Left forelimb (tissue), 1 donor: ENCODE results near the gene ASB17.
"Not testable (repeated sequence)": the region's sequence is repeated elsewhere in the genome, so short reads cannot be mapped to it uniquely, and the experiment has no call there.

Experiments used
- DNase-seq: peaks from one replicate; pipeline ENCODE4 v3.0.0-alpha.2; 2018; ENCODE audit warnings: low spot score

ASB17 gene, protein sequence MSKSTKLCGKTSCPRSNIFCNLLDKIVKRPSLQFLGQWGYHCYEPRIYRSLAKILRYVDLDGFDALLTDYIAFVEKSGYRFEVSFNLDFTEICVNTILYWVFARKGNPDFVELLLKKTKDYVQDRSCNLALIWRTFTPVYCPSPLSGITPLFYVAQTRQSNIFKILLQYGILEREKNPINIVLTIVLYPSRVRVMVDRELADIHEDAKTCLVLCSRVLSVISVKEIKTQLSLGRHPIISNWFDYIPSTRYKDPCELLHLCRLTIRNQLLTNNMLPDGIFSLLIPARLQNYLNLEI

DNA sequence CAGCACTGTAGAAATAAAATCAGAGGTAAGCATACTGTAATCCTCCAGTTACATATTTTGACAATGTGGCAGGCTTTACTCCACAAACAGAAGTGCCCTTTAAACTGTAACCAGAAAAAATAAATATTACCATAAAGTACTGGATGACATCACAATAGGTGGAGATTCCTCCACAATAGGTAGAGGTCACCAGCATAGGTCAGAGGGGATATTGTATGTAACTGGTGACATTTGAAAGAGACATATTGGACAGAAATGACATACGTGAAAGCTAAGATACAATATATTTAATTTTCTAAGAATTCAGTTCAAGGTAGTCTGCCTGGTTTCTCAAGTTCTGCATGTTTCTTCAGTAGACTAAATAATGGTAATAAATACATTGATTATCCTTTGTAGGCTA lies at the start of gene ASB17:
Gene ASB17 (minus strand): TSS at position 101 of the 400 bp plus-strand sequence. CDS start 113 bp downstream, outside the sequence.
- no peak for DNase-seq

DNA sequence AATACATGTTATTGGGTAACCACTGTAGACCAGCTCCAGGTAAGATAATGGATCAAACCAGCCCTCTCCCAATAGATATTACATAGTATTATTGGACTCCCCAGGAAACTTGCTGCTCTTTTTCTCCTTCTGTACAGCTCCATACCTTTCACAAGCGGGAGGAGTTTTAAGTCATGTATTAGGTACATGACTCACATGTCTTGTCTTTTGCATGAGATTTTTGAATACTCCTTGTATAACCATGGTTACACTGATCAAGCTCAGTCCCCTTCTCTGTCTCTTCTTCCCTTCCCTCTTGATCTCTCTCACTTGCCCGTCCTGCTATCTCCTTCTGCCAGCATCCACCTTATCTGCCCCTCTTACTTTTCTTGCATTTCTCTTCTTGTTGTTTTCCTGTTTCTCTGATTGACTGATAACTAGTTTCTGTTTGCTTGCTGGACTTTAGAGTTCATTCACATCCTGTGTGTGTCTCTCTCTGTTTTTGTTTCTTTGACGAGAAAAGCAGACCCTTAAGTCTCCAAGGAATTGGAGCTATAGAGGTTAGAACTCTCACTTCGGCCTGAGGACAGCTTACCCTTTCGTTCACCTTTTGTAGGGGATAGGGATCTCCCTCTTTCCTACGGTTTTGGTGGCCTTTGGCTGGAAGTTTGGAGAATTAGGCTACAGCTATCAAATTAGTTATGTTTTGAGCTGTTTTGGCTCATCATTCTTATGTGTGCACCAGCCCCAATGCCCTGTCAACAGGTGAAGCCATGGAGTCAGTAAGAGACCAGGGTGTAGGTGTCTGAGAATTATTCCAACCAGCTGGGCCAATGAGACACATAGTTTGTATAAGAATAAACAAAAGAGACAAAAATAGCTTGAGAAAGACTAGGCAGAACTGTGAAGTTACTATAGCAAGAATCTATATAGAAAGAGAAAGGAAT lies 49.0 kb upstream of the ASB17 start:
- DNase-seq, result no peak

DNA sequence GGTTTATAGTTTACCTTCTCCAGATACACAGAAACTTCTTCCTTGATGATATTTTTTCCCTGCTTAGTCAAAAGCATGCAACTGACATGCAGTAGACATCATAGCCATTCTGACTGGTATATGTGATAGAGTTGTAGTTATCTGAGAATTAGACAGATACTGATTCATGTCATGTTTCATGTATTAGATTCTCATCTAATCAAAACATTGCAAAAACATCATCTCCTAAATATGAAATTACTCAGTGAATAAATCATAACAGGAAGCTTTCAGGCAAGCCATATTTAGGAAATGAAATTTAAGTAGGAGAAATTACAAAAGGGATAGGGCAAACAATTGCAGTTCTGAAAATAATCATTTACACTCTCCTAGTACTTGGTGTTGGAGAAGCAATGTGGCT lies 38.4 kb upstream of the ASB17 start:
- no peak for DNase-seq

DNA sequence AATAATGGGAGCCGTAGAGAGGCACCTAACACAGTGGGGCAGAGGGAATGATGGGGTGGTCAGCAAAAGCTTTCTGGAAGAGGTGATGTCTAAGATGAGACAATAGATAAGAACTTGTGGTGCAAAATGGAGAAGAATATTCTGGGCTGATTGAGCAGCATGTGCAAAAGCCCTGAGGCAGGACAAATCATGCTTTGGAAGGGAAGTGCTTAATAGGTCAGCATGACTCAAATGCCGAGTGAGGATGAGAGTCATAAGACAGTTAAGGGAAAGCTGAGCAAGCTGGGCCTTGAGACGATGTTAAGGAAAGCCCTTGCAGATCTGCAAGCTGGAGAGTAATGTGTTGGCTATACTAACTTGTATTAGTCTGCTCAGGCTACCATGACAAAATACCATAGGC lies 37.3 kb upstream of the ASB17 start:
- DNase-seq, result no peak

DNA sequence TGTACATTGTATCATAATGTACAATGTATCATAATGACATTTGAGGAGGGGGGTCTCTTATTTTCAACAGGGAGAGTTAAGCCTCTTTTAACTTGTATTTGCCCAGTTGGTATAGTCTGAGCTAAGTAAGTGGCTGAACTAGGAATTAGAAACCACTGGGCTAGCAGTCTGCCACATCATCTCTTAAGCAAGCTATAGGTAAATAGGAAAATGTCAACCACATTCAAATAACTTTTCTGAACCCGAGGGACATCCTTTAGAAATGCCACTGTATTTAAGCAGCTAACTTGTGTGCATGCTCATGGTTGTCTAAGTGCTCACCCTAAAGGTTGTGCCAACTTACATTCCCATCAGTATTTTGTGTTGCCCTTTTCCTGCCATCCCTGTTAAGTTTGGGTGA lies 35.5 kb upstream of the ASB17 start:
- no peak for DNase-seq

DNA sequence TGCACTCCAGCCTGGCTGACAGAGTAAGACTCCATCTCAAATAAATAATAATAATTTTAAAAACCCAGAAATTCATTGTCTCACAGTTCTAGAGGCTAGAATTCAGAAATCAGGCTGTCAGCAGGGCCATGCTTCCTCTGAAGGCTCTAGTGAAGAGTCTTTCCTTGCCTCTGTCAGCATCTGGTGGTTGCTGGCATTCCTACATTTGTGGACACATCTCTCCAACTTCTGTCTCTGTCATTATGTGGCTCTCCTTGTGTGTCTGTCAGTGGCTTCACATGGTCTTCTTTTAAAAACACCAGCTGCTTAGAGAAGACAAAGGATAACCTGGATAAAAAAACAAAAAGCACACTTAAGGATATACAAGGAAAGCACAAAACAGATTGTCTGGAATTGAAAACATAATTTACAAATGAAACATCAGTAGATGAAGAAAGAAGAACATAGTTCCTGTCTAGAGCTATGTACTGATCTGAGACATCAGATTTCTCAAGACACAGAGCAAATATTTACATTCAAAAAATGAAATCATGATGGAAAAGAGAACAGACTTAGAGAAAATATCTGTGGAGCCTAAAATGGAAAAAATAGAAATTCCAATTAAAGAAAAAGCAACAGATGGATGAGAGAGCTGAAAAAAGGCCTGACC lies 32.7 kb upstream of the ASB17 start:
- DNase-seq, result no peak

DNA sequence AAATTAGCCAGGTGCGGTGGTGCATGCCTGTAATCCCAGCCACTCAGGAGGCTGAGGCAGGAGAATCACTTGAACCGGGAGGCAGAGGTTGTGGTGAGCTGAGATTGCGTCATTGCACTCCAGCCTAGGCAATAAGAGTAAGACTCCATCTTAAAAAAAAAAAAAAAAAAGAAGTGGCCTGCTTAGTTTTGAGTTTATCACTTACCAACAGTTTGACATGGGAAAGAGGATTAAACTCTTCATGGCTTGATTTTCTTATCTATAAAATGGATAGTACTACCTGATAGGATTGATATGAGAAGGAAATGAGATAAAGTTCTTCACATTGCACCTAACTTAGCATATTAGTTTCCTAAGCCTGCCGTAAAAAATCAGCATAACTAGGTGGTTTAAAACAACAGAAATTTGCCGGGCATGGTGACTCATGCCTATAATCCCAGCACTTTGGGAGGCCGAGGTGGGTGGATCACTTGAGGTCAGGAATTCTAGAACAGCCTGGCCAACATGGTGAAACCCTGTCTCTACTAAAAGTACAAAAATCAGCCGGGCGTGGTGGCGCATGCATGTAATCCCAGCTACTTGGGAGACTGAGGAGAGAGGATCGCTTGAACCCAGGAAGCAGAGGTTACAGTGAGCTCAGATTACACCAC lies 32.0 kb upstream of the ASB17 start:
- DNase-seq, result not testable (repeated sequence)

DNA sequence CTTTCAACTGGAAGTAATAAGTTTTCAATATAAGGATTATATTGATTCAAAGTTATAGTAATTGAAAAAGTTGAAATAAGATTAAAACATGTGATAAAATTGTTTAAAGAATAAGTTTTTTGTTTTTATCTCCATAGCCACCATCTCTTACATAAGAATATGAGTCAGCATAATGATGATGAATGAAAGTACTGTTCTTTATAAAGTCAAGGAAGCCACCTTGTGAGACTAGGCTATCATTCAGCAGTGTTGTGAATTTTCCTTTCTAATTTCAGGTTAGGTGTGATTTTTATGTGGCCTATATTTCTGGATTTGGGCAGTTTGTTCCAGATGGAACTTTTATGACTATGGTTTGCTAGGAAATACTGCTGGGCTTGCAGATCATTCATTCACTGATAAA lies 22.4 kb upstream of the ASB17 start:
- DNase-seq, result no peak

DNA sequence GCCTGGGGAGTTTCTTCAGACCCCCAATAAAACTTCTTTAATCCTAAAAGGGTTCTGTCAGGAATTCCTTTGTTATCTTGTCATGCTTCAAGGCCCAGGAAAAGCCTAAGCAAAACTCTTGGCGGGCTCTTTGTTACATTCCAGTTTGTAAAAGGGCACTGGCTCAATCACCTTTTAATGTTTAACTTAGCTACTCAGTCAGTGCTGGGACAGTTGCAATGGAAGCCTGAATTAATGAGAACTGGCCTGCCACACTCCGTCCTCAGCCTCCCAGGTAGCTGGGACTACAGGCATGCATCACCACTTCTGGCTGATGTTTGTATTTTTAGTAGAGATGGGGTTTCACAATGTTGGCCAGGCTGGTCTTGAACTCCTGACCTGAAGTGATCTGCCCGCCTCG lies 21.3 kb upstream of the ASB17 start:
- no peak for DNase-seq

DNA sequence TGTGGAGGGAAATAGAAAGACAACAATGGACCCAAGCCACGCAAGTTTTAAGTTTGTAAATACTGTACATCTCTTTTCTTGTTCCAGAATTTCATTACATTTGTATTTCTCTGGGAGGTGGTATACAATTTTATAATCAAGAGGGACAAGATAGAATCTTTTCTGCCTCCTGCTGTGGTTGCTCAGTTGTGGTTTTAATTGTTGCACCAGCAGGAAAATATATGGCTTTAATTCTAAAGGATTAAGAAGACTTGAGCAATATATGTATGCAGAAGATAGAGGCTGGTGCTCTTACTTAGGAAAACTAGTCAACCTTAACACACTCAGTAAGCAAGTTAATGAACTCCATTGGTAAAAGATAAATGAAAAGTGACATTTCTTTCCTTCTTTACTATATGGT lies 19.8 kb upstream of the ASB17 start:
- DNase-seq, result no peak

DNA sequence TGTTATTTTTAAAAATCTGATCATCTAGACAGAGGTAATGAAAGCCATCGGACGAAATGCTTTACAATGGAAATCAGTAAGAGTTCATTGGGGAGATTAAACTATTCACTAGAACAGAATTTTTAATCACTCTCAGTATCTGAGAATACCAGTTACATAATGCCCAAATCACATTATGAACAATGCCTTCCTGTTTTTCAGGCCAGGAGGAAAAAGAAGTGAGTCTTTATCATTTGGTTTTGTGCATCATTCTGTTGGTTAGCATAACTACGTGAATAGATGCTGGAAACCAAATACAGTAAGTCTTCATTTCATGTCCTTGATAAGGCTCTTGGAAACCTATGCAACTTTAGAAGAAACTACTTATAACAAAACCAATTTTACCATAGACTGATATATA lies 18.0 kb upstream of the ASB17 start:
- no peak for DNase-seq

DNA sequence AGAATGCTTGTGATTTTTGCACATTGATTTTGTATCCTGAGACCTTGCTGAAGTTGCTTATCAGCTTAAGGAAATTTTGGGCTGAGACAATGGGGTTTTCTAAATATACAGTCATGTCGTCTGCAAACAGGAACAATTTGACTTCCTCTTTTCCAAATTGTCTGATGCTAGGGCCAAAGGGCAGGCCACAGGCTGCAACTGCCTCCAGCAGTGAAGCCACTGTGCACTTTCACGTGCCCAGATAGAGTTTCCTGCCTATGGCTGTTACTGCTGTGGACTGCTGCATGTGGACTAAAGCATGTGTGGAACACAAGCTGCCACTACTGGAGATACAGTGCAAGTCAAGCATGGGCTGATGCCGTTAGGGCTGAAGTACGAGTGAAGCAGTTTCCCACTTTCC lies 10.8 kb upstream of the ASB17 start:
- DNase-seq, result not testable (repeated sequence)

DNA sequence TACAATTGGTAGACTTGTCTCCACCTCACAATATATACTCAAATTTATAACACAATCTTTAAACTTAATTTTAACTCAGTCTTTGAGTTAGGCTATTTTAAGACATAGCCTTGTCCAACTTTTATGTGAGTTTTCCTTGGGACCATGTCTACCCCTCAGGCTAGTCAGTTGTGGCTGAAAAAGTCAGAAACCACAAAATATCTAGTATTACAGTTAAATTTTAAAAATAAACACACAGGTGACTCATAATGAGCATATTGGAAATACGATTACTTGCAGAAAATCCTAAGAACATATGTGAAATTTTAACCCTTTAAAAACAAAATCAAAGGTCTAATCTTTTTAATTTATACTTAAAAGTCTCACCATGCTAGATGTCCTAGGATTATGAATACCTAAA lies 4.8 kb upstream of the ASB17 start:
- DNase-seq, result no peak

DNA sequence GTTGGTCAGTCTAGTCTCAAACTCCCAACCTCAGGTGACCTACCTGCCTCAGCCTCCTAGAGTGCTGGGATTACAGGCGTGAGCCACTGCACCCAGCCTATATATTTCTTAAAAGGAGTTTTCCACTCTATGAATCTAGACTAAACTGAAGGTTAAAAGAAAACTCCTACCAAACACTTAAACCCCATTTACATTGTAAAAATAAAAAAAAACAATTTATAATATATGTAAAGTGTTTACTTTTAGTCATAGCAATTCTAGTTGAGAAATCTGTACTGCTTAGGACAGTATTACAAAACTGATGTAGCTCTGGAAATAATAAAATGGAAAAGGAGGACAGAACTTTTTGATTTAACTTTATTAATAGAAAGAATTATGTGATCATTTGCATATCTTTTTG lies 9.5 kb downstream of the ASB17 start:
- DNase-seq, result no peak

DNA sequence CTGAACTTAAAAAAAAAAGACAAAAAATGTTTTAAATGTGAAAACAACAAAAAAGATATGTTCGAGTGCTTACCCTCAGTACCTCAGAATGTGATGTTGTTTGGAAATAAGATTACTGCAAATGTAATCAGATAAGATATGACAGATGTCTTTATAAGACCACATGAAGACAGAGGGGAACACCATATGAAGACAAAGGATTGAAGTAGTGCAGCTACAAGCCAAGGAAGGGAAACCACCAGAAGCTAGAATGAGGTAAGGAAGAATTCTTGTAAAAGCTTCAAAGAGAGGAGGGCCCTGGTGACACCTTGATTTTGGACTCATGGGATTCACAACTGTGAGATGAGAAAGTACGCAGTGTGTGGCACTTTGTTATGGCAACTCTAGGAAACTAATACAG lies 15.4 kb downstream of the ASB17 start:
- no peak for DNase-seq

DNA sequence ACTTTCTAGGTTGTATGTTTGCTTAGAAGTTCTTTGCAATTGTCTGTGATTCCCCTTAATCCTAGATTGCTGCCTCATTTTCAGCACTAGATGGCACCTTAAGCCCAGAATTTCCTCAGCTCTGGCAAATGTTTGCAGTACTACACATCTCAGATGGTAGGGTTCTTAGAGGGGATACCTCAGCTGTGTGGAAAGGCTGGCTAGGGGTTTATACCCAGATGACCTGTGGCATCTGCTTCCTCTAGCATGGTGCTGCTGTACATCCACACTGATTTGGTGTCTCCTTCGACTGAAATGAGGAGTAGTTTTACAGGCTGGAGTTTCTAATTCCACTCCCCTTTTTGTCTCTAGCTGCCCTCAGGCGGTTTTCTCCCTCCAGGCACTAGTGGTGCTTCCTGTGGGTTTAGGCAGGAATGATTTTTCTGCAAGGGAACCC lies 23.5 kb downstream of the ASB17 start:
- no peak for DNase-seq

DNA sequence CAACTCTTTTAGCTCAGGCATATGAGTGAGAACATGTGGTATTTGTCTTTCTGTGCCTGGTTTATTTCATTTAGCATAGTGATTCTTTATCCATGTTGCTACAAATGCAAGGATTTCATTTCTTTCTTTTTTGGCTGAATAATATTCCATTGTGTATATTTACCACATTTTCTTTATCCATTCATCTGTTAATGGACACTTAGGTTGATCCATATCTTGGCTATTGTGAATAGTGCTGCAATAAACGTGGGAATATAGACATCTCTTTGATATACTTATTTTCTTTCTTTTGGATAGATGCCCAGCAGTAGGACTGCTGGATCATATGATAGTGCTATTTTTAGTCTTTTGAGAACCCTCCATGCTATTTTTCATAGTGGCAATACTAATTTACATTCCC lies 30.8 kb downstream of the ASB17 start:
- no peak for DNase-seq

DNA sequence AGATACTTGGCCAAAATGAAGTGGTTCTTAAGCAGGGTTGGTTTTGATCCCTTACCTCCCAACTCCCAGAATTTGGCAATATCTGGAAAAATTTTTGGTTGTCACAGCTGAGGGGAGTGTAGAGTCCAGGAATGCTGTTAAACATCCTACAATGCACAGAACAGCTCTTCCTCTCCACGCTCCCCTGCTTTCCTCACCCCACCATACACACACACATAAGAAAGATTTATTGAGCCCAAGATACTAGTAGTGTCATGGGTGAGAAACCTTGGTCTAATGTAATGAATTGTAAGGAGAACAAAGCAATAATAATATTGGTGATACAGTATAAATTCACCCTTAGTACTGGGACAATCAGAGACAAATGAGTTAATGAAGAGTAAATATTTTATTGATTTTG lies 47.8 kb downstream of the ASB17 start:
- no peak for DNase-seq

DNA sequence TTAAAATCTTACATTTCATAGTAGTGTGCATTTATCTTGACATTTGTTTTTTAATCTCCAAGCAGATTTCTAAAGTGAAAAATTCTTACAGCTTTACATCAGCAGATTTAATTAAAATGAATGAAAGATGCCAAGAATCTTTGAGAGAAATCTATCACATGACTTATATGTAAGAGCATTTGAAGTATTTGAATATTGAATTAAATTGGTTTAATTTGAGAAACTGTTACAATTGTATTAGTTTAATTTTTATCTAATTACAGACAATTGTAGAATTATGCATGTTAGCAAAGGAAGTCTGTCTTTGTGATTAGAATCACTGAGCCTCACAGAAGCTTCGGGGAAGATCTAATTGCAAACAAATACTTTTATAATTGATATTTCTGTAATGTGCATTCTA lies 52.2 kb downstream of the ASB17 start:
- no peak for DNase-seq

DNA sequence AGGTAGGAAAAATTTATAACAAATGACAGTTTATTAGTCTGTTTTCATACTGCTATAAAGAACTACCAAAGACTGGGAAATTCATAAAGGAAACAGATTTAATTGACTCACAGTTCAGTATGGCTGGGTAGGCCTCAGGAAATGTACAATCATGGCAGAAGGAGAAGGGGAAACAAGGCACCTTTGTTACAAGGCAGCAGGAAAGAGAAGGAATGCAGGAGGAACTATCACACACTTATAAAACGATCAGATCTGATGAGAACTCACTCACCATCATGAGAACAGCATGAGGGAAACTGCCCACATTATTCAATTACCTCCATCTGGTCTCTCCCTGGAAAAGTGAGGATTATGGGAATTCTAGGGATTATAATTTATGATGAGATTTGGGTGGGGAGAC lies 61.3 kb downstream of the ASB17 start:
- no peak for DNase-seq
